ENCODE results near the gene SPOCK1. TPM values are rescaled to one million over a fixed set of nuclear protein-coding genes. Genes with fewer than 3 reads are reported as not detected.

Gene SPOCK1
- total RNA-seq, 1 experiment from 2014 or later: 222 TPM

- DNase-seq (ENCODE audit: extremely low read depth, low read depth): no peak
Observed at GRCh38 chr5:137368651-137369050, 130.5 kb downstream of the SPOCK1 start.

DNA sequence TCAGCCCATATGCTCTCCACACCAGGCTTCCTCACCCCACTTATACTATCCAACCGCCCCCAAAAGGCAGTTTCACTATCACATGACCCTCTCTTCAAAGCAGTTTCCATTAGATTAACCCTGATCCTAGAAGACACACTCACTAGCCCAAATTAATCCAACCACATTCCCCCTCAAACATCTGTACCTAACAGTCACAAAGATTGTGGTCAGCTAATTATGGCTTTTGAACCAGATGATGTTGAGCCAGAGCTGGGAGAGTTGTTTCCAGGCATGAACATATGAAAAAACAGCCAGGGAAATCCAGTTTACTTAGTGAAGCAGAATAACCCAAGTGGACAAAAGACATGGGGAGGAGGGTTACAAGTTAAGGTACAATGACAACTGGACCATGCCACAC, 131.2 kb downstream of the SPOCK1 start:
- no peak for DNase-seq (ENCODE audit: extremely low read depth, low read depth)

GRCh38 chr5:137366526-137366925, 132.6 kb downstream of the SPOCK1 start:
- DNase-seq (ENCODE audit: extremely low read depth, low read depth): no peak

DNA sequence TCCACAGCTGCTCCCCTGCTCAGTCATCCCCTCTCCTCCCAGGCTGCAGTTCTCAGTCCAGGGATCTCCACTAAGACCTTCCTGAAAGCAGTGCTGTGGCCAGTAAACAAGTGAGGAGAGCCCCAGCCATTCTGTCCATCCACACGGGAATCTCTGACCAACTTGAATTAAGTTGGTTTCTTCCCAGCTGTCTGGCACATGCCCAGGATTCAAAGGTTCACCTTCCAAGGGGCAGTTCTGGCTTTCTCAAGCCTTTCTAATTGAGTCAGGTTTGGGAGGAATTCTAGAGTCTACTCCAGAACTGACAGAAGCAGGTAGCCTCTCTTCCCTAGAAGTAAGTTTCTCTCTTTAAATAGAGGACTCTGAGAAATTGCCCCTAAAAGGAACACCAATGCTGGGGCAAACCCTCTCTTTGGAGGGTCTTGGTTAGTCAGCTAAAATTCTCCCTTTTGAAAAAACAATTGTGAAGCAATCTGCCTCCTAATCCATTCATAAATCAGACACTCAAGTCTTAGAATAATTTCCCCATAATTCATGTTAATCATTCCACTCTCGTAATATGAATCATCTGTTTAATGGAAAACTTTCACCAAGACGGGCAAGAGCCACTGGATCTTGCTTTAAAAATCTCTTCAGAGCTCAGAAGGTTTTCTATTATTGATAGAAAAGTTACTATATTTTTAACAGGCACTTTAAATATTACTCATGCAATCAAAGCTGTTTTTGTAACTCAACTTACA, 133.8 kb downstream of the SPOCK1 start:
- no peak for DNase-seq (ENCODE audit: extremely low read depth, low read depth)

DNA sequence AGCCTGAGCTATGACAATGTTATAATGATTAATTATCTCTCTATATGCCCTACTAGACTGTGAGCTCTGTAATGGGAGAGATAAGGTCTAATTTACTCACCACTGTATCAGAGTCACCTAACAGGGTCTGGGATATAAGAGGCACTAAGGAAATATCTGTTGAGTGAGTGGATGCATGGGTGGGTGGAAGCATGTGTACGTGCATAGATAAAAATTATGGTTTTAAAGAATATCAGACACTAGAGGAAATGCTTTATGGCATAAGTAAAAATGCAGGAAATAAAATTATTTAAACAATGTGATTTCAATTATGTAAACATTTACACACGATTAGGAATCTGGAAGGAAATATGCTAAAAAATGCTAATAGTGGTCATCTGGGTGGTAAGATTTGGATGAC, 137.8 kb downstream of the SPOCK1 start:
- DNase-seq (ENCODE audit: extremely low read depth, low read depth): no peak

GRCh38 chr5:137360607-137361006, 138.5 kb downstream of the SPOCK1 start:
- DNase-seq (ENCODE audit: extremely low read depth, low read depth): no peak

GRCh38 chr5:137359941-137360340, 139.2 kb downstream of the SPOCK1 start:
- DNase-seq (ENCODE audit: extremely low read depth, low read depth): no peak

GRCh38 chr5:137357436-137357835, 141.7 kb downstream of the SPOCK1 start:
- no peak for DNase-seq (ENCODE audit: extremely low read depth, low read depth)

DNA sequence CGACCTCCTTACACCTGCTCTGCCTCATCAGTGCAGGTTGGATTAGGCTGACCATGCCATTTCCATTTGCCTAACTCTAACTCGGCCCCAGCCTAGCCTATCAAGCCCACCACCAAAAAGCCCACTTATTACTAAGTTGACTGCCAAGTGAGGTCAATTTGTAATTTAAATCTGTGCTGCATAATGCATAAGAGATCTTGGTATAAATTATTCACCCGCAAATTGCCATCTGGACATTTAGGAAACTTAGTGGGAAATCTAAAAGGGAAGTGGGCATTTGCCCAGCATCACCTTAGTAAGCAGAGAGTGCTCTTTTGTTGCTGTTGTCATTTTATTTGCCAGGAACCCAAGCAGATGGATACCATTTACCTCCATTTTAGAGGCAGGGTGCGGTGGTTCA, 143.0 kb downstream of the SPOCK1 start:
- no peak for DNase-seq (ENCODE audit: extremely low read depth, low read depth)

- DNase-seq (ENCODE audit: extremely low read depth, low read depth): no peak
Observed at GRCh38 chr5:137355708-137356107, 143.4 kb downstream of the SPOCK1 start.

DNA sequence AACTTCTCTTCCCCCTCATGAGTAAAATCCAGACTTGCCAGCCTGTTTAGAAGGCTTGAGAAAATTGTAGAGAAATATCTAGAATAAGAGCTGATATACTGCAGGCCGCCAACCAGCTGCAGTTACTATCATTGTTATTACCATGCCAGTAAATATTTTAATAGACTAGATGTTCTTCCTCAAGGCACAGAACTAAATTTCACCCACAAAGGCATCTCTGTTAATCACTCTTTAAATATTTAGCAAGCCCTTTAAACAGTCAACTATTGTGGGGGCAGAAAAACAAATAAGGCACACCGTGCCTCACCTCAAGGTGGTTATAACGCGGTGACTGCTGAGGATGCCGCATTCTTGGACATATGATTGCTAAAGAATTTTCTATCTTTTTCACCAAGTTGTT, 147.0 kb downstream of the SPOCK1 start:
- DNase-seq (ENCODE audit: extremely low read depth, low read depth): no peak

DNA sequence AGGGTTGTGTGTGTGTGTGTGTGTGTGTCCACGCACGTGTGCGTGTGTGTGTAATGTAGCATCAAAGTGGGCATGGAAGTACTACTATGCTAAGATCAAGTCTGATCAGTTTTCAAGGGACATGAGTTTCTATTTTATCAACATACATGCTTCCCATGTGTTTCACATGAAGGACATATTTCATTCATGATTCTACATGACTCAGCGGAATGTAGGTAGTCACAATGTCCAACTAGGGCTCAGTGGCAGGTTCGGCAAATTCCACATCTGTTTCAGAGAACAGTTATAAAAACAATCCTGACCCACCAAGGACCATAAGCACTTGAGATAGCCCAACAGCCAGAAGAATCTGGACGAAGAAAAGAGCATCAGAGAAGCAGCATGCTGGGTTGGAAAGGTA, 148.3 kb downstream of the SPOCK1 start:
- no peak for DNase-seq (ENCODE audit: extremely low read depth, low read depth)

DNA sequence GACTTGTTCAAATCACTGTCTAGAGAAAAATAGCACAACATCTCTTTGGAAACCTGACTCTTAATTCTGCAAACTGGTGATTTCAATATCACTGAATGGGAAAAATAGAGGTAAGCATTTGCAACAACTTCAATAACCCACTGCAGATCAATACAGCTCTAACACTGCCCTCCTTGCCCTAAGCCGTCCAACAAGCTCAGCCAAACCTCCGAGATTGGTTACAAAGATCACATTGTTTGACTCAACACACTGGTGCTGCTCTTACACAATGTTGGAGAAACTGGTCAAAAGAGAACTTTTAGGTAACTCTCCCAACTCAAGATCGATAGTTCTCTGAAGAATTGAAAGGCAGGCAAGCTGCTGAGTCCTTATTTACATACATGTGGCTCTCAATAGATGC, 150.4 kb downstream of the SPOCK1 start:
- no peak for DNase-seq (ENCODE audit: extremely low read depth, low read depth)

- DNase-seq (ENCODE audit: extremely low read depth, low read depth): no peak
Observed at GRCh38 chr5:137347865-137348264, 151.3 kb downstream of the SPOCK1 start.

- DNase-seq (ENCODE audit: extremely low read depth, low read depth): no peak
Observed at GRCh38 chr5:137346281-137346680, 152.8 kb downstream of the SPOCK1 start.

DNA sequence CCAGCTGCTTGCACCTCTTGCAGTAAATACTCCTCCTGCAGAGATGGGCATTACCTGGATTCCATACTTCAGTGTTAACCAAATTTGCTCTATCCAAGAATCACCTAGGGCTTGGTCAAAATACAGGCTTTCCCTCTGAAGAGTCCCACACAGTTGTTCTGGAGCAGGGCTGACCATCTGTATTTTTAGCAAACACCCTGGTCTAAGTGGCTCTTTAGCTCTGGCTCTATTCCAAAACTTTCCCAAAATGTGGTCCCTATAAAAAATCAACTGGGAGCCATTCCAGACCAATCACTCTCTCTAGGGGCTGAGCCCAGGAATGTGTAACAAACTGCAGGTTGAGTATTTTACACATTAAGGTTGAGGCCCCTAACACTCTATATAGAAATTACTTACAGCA, 153.7 kb downstream of the SPOCK1 start:
- no peak for DNase-seq (ENCODE audit: extremely low read depth, low read depth)

GRCh38 chr5:137344723-137345322, 154.3 kb downstream of the SPOCK1 start:
- DNase-seq (ENCODE audit: extremely low read depth, low read depth): peak; percentile 43

DNA sequence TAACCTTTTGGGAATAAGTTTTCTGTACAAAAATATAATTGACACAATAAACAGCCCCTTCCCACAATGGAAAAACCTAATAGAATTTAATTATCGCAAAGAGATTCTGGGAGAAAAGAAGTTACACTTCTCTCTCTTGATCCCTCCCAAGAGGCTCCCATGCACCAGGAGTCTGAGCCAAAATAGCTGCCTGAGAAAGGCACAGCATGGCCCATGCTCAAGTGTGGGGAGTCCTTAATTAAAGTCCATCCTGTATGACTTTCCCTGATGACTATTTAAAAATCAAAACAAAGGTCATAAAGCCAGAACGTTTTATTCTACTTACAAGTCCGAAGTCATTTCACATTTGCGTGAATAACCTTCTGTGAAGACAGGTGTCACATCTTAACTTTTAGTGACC, 155.1 kb downstream of the SPOCK1 start:
- DNase-seq (ENCODE audit: extremely low read depth, low read depth): no peak

DNA sequence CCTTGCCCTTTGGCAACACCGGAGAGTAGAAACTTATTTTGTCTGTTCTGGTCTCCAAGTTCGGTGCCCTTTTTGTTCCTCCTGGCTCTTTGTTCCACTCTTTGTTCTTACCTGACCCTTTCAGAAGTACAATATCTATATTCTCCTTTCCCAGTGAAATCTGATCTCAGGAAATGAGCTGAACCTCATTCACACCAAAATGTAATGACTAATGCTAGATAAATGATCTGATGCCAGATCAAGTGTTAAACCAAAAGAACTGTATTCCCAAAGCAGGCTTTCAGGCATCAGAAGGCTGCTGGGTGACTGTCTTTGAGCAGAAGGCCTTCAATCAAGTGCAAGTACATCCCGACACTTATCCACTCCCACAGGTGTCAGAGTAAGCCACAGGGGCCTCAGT, 156.4 kb downstream of the SPOCK1 start:
- no peak for DNase-seq (ENCODE audit: extremely low read depth, low read depth)

GRCh38 chr5:137341831-137342230, 157.3 kb downstream of the SPOCK1 start:
- DNase-seq (ENCODE audit: extremely low read depth, low read depth): no peak

GRCh38 chr5:137340881-137341280, 158.2 kb downstream of the SPOCK1 start:
- no peak for DNase-seq (ENCODE audit: extremely low read depth, low read depth)

GRCh38 chr5:137336565-137337120, 162.5 kb downstream of the SPOCK1 start:
- no peak for DNase-seq (ENCODE audit: extremely low read depth, low read depth)

Measured in NCI-H460 (cell line).